ENCODE results near the gene NATD1.
A peak's percentile ranks its signal among the peaks of the same experiment; 100 is the strongest.
"Not testable (repeated sequence)": the region's sequence is repeated elsewhere in the genome, so short reads cannot be mapped to it uniquely, and the experiment has no call there.

Gene NATD1

DNA sequence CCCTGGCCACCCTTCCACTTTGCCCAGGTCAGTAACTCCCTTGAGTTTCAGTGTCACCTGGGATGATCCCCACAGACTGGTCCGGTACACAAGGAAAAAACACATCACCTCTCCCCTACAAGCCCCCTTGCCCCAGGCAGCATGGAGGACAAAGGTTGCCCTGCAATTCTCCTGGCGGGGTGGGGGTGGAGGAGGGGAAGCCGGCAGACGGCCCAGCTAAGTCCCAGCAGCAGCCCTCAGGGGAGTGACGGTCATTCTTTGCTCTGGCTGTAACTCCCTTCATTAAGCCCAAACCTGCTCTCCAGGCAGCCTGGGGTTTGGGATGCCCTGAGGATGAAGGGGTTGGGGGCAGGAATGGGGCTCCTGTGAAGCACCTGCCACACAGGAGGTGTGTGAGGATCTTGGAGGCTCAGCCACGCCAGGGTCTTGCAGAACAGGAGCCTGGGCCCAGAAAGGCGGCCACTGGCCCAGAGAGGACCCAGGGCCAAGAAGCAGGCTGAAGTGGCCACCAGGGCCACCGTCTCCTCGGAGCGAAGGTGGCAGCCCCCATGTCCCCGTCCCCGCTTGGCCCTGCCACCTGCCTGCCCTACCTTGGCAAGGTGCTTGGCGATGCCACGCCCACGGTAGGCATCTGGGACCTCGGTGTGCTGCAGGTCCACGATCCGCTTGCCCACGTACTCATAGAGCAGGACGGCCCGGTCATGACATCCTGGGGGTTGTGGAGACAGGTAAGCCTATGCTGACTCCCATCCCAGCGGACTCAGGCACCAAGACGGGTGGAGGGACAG is 9.5 kb downstream of the NATD1 start:
- no peak for DNase-seq

DNA sequence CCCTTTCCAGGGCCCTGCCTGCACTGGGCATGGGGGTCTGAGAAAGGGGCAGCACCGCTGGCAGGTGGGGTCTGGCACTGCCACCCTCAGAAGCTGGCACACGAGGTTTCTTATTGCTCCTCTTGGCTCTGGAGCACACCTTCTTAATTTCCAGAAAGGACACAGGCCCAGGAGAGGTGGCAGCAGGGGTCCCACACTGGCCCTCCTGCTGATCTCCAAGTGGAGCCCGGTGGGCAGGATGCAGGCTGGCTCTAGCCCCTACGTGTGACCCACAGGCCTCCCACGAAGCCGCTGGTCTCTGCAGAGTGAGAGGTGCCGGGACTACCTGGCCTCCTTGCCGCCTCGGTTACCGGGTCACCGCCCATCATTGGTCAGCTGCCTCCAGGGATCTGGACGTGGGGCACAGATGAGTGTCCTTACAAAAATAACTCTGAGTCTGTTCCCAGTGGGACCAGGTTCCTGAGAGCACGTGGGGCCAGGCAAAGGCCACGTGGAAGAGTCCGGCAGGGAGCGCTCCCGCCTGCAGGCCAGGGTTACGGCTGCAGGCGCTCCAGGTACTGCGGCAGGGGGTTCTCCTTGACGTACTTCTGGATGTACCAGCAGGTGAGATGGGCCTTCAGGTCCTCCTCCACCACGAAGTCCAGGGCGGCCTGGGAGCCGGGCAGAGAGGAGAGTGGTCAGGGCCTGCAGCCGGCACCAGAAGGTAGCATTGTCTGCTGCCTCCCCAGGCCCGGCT is 10.3 kb downstream of the NATD1 start:
- DNase-seq = no peak

DNA sequence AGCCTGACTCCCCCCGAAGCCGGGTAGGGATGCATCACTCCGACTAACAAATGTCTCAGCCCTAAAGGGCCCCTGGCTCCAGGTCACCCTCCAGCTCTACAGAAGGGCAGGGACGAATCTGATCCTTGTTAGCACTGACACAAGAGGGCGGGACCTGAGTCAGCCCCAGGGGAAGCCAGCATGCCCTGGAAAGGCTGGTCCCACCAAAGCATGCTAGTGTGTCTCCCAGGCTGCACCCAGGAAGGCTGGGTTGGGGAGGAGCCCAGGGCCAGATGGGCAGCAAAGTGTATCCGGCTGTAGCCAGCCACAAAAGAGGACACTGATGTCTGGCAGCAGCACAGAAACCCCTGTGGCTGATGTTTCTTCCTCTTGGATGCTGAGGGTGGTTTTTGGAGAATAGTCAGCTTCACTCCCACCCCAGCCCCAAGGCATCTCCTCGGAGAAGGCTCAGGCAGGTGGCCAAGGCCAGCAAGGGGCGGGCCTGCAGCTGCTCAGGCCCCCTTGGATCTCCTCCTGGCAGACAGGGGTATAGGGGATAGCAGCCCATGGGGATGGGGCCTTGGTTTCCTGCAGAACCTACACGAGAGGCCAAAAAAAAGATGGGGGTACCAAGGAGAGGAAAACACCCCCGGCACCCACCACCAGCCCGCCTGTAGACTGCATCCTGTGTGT is 11.0 kb downstream of the NATD1 start:
- no peak for DNase-seq

DNA sequence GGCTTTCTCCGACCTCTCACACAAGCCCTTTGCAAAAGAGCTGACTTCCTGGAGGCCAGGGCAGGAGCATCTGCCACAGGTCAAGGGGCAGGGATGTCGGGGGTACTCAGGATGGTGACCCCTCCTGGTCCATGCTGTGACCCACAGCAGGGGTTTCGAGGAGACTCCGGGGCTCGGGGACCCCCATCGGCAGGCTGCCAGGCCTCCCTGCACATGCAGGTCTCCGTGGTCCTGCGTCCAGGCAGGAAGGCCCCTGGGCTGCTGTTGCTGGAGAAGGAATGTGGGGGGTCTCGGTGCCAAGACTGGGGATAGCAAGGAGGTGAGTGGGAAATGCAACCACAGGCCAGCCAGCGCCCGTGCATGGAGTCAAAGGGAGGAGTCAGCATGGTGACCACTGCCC is 11.6 kb downstream of the NATD1 start:
- no peak for DNase-seq

DNA sequence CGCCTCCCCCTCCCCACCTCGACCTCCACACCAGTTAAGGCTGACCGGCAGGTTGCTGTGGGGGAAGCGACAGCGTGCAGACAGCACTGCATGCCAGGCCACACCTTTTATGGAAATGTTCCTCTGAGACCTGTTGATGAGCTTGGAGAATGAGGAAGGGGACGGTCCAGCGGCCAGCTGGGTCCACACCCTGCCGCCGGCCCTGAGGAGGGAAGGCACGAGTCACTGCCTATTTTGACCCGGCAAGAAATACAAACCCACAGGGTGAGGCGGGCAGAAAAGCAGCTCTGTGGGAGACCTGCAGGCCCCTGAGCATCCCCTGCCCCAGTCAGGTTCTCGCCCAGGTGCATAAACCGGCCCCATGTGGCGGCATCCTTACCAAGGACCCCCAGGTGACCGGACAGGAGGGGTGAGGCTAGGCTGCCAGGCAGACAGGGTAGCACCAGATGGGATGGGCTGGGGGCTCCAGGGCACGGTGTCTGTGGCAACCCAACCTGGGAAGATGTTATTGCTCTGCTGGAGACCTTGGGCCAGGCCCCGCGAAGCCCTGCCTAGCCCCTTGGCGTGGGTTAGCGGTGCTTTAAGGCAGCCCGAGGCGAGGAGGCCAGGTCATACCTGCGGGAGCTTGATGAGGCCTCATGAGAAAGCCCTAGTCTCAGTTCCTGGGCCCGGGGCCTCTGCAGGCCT is 12.7 kb downstream of the NATD1 start:
- no peak for DNase-seq

DNA sequence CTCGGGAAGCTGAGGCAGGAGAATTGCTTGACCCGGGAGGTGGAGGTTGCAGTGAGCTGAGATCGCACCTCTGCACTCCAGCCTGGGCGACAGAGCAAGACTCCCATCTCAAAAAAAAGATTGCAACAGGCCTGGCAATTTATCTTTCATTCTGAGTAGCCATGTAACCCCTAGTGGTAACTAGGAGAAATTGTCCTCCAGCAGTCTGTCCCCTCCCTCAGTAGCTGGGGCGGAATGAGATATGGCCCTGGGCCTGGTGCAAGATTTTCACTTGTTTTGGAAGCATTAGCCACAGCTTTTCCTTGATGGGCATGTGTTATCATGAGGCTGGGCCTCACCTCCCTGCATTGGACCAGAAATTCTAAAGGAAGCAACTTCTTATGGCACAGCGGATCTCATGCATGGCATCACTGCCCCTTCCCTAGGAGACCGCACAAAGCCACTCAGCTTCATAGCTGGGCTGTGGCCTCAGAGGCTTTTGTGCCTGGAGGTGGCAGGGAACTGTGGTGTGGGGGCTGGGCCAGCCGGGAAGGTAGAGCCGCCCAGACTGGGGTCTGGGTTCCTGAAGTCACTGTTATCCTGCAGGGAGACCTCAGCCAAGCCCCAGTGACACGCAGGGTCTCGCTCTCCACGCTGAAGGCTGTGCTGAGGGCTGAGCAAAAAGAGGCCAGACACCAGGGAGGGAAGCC is 13.4 kb downstream of the NATD1 start:
- DNase-seq = no peak

DNA sequence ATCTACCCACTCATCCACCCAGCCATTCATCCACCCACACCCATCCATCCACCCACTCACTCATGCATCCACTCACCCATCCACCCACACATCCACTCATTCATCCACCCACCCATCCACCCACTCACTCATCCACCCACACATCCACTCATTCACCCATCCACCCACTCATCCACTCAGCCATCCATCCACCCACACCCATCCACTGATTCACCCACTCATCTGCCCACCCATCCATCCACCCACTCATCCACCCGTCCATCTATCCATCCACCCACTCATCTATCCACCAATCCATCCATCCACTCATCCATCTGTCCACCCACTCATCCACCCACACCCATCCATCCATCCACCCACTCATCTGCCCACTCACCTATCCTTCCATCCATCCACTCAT is 17.3 kb downstream of the NATD1 start:
- DNase-seq = peak in 1 of 2 experiments; percentile 50

DNA sequence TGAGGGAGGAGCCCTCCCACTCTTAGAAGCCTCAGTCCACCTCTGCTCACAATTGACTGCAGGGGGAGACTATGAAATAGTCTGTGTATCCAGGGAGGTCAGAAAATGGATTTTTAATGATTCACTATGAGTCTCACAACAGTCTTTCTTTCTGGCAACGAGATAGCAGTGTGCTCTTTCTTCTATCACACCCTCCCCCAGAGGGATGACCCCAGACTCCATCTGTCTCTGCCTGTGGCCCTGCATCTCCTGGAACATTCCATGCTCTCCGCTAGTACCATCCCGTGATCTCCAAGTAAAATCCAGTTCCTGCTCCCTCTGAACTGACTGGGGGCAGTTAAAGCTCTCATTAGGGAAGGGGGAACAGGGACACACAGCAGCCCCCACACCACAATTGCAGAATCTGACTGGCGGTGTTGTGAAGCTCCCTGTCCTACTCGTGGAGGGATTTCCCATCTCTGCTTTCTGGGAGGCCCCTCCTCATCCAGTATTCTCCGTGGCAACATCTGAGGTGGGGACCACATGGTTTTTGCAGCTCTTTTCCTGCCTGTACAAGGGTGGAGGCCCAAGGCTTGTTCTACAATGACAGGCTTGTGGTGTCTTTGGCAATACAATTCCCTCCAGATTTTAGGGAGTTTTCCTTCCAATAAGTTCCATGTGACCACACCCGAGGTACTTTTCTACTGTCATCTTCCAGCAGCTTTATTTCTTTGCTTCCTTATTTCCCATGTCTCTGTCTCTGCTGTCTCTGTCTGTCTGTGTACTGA is 19.4 kb downstream of the NATD1 start:
- DNase-seq = no peak

DNA sequence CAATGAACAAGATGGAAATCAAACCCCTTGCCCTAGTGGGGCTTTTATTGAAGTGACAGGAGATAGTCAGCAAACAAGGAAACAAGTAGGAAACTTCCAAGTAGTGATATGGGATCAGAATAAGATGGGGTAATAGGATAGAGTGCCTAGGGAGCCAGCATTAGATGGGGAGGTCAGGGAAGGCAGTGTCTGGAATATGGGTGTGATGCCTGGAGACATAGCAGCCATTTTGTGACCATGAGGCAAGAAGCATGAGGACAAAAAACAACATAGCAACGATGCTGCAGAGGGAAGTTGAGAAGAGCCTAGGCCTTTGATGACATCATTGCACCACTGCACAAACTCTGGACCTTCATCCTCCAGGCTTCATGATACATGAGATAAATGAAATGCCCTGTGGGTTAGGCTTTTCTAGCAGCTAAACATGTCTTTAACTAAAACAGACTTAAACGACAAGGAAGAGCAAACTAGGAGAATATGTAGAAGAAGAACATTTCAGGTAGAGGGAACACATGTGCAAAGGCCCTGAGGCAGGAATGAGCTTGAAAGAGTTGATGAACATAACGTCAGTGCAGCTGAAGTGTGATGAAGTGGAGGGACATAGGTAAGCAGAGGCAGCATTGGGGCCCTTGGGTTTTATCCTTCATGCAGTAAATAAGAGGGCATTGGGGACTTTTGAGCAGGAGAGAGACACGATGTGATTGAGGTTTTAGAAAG is 21.0 kb downstream of the NATD1 start:
- no peak for DNase-seq

DNA sequence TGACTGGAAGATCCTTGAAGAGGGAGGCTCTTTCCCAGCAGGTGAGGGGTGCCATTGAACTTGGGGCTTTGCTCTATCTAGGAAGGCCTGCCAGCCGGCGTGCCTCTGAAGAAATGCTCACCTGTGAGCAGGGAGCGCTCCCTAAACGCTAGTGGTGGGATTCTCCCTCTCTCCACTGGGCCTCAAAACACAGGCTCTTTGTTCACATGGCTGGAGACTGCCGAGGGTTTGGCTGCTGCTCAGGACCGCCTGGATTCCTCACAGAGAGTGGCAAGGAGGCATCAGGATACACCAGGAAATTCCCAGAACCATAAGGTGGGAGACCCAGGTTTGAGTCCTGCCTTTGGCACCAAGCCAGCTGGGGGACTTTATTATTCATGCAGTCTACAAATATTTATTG is 21.7 kb downstream of the NATD1 start:
- no peak for DNase-seq

DNA sequence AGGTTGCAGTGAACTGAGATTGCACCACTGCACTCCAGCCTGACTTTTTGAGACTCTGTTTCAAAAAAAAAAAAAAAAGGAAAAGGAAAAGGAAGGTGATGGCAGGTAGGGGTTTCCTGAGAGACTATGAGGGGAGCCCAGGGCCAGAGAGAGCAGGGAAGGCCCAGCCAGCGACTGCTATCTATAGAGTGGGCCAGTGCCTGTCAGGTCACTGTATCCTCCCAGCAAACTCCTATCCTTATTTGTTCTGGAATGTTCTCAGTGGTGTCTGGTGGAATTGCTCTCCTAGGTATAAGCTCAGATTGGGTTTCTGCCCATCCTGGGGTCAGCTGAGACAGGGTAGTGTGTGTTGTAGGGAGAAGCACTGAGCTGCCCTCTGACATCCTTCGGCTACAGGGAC is 24.4 kb downstream of the NATD1 start:
- no peak for DNase-seq

DNA sequence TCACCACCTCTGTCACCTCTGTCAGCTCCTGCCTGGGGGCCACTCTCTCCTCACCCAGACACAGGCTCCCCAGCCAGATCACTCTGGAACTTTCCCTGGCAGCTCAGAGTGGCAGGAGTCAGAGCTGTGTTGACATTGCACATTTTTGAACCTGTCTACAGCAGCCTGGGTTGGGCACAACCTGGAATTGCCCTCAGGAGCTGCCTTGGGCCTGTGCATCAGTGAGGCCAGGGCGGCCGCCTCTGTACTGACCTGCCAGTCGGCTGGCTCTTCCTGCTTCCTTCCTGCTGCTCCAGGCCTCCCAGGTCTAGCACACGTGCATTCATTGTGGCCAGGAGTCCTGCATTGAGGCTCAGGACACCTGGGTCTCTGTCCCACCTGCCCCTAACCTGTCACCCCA is 25.1 kb downstream of the NATD1 start:
- DNase-seq = no peak

DNA sequence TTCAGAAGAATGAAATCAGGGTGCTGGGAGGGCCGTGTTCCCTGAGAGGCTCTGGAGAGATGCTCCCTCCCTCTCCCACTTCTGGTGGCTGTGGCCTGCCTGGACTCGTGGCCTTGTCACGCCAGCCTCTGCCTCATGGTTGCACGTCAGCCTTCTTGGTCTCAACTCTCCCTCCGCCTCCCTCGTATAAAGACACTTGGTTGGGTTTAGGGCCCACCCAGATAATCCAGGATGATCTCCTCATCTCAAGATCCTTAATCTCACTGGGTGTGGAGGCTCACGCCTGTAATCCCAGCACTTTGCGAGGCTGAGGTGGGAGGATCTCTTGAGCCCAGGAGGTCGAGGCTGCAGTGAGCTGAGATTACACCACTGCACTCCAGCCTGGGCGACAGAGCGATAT is 25.9 kb downstream of the NATD1 start:
- DNase-seq = not testable (repeated sequence)

DNA sequence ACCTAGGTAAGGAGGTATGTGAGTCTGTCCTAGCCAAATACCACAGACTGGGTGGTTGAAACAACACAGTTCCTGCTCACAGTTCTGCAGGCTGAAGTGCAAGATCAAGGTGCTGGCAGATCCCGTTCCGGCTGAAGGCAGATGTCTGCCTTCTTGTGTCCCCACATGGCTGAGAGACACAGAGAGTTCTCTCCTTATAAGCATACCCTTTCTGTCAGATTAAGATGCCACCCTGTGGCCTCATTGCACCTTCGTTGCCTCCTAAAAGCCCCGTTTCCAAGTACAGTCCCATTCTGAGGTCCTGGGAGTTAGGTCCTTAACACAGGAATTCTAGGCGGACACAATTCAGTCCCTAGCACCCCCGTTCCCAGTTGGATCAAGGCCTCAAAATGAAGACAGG is 30.1 kb downstream of the NATD1 start:
- DNase-seq = no peak

DNA sequence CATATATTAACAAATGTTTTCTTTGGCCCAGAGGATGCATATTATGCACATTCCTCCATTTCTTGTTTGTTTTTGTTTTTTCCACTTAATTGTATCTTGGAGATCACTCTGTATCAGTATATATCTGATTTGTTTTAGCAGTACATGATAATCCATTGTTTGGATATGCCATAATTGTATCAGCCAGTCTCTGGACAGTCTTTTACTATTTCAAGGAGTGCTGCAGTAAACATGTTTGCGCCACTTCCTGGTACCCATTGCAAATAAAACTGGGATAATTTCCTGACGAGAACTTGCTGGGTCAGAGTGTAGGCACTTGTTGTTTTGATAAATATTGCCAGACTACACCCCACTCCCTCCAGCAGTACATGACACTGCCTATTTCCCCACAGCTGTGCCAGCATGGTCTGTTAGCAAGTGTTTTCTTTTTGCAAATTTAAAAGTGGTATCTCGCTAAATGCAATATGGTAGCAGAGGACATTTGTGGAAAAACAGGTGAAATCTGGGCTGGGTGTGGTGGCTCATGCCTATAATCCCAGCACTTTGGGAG is 34.3 kb downstream of the NATD1 start:
- no peak for DNase-seq

DNA sequence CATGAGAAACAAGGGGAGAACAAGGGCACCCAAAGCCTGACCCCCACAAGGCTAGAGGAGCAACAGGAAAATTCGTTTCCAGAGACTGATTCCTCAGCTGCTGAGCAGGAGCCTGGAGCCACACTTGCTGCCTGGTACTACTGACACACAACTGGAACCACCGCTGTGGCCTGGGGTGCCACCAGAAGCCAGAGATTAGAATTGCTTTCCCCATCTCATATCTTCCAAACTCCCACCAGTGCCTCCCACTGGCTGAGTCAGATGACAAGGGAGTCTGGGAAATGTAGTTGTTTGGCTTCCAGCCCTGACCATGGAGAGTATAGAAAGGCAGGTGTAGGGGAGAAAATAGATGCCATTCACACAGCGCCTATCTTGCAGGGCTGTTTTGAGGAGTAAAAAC is 35.1 kb downstream of the NATD1 start:
- DNase-seq = peak; percentile 12 to 35

DNA sequence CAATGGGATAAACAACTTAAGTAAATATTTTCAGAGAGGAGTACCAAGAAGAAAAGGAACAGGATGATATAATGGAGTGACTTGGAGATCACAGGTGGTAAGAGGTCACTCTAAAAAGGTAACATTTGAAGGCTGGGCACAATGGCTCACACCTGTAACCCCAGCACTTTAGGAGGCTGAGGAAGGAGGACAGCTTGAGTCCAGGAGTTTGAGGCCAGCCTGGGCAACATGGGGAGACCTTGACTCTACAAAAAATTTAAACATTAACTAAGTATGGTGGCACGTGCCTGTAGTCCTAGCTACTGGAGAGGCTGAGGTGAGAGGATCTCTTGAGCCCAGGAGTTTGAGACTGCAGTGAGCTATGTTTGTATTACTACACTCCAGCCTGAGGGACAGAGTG is 35.9 kb downstream of the NATD1 start:
- no peak for DNase-seq

DNA sequence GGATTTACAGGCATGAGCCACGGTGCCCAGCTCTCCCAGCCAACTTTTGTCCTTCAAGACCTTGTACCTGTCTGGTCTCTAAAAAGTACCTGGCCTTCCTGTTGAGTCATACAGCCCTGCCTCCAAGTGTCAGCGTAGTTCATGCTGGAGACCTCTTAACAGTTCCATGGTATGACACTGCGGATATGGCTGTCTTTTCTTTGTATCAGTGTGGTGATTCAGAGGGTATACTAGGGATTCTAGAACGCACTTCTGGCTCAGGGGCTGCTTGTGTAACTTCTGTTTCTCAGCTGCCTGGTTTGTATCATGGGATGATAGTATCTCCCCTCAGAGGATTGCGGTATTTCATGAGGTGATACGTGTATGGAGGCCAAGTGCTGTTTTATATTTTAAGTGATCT is 37.3 kb downstream of the NATD1 start:
- no peak for DNase-seq

DNA sequence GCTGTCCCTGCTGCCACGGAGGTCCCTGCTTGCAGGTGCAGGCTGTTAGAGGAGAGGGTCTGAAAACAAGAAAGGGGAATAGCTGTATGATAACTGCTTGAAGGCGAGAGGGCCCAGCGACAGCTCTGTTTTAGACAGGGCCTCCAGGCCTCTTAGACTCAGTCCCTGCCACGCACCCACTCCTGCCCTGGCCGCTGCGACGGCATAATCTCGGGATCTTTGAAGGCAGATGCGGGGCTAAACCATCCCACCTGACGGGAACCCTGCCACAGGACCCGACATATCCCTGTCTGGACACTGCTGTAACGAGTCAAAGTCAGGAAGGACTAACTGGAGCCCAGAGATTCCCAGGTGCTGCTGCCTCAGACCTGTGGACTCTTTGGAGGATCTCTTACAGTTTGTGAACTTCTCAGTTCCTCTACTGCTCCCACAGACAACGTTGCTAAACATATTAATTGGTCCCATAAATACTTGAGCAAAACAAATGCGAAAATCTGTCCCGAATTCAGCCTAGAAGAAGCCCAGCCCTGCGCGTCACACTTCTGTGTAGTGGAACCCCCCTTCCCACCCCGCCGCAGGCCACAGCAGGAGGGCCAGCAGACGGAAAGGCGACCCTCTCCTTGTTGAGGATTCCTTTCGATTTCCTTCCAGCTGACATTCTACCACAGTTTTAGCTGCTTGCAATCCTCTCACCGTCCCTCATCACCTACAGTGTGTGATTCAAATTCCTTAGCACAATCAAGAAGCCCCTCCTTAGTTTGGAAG is 38.3 kb downstream of the NATD1 start:
- DNase-seq = no peak
